ENCODE data around the gene LMCD1.

LMCD1 gene

DNA sequence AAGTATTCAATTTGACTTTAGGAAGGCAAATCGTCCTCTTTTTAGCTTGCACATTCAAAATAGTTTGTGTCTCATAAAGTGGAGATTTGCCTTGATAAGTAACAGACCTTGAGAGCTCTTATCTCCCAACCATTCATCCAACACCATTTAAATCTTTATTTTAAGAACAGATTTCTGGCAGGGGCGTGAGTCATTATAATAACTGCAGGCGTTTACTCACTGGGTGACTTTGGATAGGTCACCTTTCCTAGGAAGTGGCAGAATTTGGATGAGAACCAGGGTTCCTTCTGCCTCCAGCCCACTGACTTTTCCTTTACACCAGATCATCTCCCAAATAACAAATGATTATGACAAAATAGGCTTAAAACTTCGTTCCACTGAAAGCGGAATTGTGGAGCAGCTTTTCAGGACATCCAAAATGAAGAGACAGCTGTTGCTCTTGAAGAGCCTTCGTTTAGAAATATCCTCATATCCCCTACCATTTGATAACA, 5.0 kb downstream of the LMCD1 start:
- peak; percentile 51 for DNase-seq

DNA sequence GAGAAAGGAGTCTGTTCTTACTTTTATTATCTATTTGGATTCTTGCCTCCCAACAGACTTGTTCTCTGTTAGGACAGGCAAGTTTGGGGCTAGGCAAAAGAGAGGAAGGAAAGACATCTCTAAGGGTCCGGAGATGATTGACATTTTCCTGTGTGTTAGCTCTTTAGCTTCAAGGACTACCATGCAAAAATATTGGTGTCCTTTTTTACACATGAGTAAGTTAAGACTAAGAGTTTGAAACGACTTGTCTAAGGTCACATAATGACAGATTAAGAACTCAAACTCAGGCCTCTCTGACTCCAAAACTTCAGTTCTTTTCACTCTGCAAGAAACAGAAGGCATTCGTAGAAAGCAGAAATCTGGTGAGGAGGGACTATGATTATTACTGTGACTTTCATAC, 5.9 kb downstream of the LMCD1 start:
- DNase-seq = no peak

DNA sequence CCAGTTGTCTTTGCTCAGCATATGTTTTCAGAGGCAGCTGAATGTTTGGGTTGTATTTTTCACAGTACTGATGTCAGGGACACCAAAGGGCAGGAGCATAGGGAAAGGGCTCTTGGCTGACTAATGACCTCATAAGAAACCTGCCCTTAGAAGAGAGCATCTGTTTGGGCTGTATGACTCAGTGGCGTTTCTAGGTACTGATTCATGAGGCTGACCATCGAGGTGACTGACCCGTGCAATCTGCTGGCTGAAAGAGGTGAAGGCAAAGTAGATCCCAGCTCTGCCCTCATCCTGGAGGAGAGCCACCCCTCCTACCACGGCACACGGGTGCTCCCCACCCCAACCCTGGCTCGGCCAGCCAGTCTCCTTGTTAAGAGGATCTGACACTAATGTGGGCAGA, 8.3 kb downstream of the LMCD1 start:
- DNase-seq = peak; percentile 55

DNA sequence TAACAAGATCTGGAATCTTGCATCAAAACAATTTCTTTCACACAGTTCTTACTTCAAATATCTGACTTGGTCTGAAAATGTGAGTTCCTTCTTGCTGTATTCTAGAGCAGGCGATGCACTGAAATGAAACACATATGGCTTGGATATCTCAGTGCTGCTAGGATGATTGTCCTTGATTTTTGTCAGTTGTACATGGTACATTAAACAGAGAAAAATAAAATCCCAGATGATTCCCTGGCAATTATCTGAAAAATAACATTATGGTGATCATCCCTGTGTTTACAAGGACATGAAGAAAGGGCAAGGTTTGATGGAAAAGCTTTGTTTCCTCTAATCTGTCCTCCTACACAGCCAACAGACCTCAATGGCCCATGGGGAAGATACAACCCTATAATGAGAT, 10.6 kb downstream of the LMCD1 start:
- no peak for DNase-seq

DNA sequence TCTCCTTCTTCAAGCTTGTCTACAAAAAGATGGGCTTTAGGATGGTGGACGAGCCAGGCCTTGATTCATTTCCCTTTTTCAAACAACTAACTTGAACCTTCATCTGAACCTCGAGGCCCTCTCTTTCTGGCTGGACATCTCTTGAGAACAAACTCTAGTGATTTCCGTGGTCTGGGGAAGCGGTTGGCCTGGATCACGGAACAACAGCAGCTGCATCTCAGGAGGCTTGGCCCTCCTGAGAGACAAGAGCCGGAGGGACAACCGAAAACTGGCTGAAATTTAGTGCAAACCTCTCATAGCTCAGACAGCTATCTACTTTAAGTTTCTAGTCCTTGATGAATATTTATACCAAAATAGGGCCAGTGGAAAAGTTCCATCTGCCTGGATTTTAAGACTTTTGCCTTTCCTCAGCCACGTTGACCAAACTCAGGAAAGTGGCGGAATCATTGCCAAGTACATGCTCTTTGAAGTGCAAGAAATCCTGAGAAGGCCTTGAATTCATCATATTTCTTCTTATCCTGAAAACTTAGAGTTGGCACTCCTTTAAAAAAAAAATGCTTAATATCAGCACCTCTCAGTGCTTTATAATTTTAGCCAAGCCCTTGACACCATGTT, 14.5 kb downstream of the LMCD1 start:
- no peak for DNase-seq

DNA sequence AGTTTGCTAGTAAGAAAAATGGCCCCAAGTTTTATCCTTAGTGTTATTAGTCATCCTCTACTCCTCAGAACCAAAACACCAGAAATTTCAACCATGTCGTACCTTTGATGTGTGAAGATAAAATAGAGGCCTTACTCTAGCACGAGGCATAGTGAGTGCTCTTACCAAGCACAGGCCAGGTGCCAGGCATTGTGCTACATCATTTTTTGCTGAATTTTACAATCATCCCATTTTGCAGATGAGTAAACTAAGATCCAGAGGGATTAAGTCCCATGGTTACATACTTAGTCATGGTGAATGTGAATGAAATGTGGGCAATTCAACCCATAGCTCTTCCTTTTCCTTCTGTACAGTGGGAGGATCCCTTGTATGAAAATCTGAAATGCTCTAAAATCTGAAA, 15.2 kb downstream of the LMCD1 start:
- no peak for DNase-seq

DNA sequence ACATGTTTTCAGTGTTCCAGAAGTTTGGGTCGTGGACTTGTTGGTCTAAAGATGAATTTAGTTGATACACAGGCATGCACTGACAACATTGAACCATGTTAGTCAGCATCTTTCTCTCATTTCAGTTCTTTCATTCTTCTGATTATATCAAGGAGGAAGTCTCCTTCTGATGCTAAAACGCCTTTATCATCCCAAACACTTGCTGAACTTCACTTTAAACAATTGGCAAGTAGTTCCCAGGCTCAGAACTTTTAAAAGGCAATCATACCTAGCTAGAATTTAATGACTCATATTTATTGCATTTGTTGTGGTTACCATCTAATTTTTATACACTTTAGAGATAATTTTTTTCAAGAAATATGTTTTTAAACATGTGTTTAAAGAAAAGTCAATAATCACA, 15.9 kb downstream of the LMCD1 start:
- DNase-seq = no peak

DNA sequence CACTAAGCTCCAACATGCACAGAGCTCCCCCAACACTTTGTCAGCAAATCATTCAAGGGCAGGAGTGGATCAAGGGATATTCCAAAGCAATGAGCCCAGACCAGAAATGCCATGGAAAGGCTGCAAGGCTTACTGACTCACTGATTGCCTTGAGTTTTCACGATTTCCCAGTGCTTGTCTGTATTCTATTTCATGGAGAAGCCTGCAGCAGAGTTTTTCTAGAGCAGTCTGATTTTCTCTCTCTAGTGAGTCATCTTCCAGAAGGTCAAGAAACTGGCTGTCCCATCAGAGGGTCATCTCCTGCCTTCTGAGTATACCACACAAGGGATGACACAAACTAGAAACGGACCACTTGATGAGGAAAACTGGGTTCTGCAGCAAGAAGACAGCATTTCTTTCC, 16.5 kb downstream of the LMCD1 start:
- peak; percentile 80 for DNase-seq

DNA sequence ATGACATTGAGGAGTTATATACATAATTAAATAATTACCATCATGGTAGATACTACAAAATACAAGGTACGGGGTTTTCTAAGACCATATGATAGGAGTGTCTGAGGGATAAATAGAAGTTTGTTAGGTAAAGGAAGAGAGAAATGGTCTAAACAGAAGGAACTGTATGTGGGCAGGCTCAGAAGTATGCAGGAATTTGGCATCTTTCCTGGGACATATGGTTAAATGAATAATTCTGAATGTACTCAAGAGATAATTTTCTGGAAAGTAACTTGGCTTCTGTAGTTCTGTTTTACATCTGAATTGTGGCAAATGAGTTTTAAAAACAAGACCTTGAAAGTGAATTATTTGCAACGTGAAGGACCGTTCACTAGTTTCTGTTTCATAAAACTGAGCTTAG, 17.5 kb downstream of the LMCD1 start:
- peak; percentile 96 for DNase-seq

DNA sequence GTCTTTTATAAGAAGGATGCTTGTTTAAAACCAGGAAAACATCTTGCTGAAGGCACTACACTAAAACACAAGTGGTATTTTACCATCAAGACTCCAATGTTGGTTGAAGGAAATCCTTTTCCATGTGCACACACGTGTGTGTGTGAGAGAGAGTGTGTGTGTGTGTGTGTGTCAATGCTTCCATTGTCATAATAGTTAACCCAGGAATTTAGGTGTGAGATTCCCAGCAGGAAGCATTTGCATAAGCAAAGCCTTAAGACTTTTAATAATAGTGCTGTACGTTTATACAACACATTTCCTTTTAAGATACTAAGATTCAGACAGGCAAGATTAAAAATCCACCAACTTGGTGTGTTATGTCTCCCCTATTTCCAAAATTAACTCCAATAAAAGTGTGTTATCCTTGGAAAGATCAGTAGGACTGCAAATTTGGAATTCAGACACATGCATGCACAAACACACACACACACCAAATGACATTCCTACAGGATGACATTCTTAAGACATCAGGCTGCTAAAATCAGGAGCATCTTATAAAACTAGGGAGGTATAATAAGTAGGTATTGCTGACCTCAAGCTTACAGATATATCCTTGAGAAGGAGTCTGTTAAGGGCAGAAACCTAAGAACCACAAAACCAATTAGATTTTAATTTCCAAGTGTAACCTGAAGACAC, 18.3 kb downstream of the LMCD1 start:
- no peak for DNase-seq

DNA sequence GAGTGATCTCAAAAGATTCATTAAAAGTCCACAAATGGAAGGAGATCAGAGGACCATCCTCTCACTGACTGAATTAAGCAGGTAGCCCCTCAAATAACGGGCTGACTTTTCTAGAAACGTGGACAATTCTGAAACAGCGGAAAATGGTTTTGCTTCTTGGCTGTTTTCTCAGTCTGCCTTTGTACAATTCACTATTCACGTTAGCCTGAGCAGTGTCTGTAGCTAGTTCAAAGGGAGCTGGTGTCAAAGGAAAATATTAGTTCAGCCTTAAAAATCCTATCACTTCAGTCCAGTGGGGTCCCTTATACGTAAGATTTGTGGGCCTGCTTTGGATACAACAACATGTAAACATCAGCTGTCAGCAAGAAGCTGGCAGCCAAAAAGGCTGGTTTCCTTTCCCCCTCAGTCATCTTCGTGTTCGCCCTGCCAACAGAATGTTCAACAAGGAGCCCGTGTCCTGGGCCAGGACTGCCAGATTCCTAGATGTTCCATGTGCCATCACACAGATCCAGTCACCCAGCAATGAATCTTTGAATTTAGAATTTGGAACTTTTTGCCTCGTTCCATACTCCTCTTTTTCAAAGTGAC, 19.3 kb downstream of the LMCD1 start:
- no peak for DNase-seq

DNA sequence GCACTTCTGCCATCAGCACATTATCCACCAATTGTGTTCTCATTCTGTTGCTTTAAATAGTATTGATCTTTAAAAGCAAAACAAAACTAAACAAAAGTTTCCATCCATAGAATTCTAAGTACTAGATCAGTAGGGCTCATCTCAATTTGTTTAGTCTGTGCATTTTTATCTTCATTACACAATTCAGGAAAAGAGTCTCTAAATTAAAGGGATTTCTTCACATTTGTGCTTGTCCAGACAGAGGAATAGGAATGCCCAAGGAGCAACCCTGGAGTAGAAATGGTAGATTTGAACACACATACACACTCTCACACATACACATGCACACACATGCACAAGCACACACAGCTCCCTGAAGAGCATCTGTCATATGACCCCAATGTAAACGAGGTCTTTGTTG, 21.4 kb downstream of the LMCD1 start:
- DNase-seq = no peak

DNA sequence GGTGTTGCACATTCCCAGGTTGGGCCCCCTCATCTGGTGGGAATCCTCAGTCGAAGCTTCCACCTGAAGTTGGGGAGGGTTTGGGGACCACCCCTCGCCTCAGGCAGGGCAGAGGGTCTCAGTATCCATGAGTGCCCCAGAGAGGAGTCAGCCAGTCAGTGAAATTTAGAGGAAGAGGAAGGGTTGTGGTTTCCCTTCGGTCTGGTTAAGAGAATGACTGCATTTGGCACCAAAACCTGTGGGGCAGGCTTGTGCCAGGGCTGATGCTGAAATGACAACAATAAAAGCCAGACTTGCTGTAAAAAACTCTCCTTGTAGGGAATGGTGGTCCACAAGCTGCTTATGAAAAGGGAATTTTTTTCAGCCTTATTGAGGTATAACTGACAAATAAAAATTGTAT, 22.6 kb downstream of the LMCD1 start:
- no peak for DNase-seq

DNA sequence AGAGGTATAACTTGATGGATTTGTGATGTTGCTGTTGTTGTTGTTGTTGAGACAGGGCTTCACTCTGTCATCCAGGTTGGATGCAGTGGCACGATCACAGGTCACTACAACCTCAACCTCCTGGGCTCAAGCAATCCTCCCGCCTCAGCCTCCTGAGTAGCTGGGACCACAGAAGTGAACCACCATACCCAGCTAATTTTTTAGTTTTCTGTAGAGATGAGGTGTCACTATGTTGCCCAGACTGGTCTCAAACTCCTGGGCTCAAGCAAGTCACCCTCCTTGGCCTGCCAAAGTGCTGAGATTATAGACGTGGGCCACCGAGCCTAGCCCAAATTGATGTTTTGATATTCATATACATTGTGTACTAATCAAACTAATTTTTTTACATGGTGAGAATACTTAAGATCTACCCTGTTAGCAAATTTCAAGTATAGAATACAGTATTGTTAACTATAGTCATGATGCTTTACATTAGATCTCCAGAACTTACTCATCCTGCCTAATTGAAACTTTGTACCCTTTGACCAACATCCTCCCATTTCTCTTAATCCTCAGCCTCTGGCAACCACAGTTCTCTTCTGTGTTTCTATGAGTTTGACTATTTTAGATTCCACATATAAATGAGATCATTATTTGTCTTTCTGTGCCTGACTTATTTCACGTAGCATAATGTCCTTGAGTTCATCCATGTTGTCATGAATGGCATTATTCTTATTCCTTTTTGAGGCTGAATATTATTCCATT, 23.2 kb downstream of the LMCD1 start:
- no peak for DNase-seq

DNA sequence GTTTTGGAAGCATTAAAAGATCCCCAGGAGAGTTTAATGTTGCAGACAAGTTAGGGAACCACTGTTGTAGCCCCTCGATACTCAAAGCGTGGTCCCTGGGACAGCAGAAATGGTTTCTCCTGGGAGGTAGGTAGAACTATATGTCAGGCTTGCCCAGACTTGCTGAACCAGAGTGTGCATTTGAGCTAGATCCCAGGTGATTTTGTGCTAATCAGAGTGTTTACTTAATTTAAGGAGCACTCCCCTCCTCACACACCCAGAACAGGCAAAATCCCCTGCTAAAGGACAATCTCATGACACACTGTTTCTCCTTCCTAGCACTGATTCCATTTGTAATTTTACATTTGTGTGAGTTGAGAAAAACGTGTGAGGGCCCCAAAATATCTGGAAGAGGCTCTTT, 24.3 kb downstream of the LMCD1 start:
- no peak for DNase-seq

DNA sequence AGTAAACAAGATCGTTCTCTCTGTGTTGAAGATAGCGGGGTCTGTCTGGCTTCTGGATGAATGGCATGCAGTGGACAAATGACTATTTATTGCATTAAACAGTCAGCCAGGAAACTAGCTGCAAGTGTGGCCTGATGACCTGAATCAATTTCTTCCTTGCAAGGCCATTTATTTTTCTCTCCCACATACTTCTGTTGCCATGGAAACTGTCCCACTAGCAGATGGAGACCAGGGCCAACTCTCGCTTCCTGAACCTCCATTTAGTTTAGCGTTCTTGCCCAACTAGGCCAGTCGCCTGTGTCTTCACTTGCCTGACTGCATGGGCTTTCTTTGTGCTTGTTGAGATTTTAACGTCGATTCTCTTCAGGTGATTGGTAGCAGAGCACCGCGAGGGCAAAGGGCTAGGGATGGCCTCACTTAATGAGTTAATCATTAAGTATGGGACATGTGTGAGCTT, 27.6 kb downstream of the LMCD1 start:
- DNase-seq = no peak

DNA sequence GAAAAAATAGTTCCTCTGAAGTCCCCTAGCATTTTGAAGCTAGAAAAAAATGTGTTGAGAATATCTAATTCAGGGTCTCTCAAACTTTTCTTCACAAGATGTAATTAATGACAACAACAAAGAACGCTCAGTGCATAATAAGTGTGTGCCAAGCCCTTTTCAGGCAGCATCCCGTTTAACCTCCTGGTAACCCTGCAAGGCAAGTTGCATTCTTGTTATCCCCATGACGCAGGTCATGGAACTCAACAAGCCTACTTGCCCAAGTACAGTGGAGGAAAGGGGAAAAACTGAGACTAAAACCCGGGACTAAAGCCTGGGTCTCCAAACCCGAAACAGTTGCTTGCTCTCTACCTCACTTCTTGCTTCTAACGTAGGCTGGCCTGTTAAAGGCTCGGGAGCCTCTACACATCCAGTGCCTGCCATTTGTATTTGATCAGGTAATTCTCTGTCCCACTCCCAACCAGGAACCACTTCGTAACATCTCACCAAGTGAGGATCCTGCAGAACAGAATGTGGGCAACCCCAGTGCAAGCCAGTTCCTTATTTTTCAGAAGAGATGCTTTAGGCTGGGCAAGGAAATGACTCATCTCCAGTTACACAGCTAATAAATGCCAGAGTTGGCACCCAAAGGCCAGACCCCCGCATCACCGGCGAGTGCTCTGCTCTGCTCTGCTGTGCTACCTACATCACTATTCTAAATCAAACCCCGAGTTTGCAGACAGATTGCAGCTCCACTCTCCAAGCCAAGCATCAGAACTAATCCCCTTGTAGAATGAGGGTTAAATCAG, 28.3 kb downstream of the LMCD1 start:
- DNase-seq = no peak

DNA sequence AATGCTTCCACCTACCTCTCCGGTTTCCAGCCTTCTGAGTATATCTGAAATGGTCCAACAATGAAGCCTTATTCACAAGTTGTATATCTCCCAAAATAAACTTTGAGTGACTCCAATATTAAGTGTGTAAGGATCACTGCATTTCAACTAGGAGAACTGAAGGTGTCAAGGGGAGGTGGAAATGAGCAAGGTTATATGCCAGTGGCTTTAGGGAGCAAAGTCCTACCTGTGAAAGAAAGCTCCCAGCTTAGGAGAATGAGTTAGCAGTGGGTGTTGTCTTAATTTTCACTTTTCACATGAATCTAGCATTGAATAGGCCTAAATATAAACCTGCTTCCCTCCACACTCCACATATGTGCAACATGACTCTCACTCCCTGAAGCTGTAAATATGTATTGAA, 29.0 kb downstream of the LMCD1 start:
- no peak for DNase-seq

DNA sequence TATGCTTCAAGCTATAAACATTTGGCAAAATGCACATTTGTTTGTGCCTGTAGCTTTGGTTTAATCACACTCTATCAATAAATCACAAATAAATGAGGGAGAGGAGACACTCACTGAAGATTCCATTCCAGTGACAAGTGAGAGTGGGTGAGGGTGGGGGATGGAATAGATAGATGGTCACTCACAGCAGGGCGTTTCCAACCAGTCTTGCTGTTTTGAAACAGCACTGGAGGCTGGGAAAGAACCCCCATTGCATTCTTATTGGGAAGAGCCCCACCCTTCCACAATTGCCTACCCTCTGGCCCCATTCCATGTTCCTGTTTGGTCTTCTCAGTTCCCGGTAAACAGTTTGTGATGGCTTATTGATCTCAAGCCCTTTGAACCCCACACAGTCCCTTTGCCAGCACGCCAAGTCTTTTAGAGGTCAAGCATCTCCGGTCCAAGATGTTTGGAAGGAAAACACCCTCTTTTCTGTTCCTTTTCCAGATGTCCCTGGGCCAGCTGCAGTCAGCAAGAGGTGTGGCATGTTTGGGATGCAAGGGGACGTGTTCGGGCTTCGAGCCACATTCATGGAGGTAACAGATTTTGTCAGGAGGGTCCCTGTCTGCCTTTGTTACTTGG, 30.7 kb downstream of the LMCD1 start:
- DNase-seq = peak; percentile 77

DNA sequence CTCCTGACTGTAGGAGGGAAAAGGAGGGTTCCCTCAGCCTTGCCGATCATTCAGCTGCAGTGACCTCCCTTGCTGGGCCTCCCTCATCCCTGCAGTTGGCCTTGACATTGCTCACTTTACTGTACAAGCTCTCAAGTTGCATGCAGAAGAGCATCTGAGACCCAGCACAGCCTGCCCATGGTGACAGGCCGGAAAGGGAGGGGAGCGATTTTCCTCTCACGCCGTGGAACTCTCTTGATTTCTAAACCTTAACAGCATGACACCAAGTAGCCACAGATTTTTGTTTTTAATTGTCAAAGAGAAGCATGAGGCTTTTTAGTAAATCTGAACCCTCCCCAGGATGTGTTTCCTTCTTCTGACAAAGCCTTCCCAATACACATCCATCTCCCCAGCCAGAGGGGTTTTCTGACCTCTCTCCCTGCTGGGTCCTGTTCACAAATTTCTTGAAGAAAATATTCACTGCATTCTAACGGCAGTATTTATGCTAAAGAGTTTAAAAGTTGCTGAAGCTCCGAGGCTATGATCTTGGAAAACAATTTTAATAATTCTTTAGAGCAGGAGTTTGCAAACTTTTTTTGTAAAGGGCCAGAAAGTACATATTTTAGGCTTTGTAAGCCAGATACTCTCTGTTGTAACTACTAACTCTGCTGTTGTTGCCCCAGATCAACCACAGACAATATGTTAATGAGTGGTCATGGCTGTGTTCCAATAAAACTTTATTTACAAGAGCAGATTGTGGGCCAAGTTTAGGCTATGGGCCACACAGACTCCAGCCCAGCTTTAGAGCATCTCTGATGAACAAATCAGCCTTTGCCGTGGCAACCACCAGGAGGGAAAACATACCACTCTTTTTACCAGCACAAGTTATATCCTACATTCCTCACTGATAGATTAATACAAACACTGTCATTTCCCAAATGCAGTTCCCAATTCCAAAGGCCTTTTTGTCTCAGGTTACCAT, 34.8 kb downstream of the LMCD1 start:
- peak; percentile 81 for DNase-seq

DNA sequence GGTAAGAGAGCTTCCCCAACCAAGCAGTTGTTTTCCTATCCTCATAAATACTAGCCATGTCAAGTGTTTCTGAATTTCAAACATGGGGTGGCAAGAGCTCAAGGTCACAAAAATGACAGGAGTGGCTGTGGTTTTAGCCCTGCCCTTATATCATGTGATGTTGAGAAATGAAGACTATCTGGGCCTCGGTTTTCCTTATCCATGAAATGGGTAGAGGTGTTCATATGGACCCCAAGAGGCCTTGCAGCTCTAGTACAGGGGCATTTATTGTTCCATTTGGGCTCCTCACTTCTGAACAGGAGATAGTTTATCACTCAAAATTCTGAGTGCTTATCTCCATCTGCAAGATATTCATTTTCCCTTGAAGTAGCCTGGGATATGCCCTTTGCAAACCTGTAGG, 35.8 kb downstream of the LMCD1 start:
- no peak for DNase-seq
